Measurements from ENCODE around the gene RNF121.

The RNF121 gene

DNA sequence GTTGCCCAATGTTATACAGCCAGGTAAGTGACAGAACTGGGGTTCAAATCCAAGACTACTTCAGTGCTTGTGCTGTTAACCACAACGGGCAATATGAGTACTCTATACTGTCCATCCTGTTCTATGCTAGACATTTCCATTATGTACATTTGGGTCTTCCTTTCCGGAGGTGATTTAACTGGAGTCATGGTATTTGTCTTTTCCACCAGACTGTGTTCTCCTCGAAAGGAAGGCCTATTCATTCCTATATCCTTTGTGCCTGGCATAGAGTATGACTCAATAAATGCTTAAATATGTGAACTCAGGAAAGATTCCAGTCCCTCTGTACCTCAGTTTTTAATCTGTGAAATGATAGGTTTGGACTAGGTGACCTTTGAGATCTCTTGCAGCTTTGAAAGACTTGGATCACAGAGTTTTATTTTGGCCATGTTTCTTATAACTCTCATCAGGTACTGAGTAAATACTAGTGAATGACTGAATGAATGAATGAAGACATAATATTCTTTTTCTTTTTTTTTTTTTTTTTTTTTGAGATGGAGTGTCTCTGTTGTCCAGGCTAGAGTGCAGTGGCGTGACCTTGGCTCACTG lies 6.6 kb downstream of the RNF121 start:
- DNase-seq = no peak

DNA sequence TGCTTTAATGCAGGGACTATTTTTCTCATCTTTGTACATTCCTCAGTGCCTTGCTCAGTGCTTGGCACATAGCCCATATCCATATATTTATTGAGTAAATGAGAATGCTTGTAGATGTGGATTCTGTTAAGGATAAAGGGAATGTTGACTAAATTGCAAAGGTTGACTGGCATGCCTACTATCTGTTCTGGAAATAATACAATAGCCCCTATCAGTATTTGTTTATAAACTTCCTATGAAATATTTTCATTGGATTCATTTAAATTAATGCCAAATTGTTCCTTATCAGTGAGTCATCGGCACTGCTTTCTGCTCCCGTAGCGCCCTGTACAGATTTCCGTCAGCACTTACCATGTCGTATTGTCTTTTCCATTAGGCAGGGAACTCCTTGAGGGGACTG lies 8.0 kb downstream of the RNF121 start:
- no peak for DNase-seq

DNA sequence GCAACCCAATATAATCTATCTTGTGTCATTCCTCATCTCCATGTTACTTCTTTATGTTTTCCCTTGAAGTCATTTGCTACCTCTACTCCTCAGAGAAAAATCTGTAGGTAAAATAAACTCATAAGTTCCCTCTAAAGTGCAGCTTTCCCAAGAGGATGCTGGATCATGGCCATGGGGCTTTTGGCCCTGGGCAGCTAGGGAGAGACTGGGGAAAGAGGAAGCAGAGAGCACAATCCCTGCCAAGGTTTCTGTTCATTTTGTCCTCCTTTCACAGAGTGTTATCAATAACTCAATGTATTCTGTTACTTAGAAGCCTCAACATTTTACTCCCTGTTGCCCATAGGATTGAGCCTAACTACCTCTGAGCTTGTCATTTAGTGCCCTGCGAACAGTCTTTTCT lies 9.0 kb downstream of the RNF121 start:
- DNase-seq = no peak

DNA sequence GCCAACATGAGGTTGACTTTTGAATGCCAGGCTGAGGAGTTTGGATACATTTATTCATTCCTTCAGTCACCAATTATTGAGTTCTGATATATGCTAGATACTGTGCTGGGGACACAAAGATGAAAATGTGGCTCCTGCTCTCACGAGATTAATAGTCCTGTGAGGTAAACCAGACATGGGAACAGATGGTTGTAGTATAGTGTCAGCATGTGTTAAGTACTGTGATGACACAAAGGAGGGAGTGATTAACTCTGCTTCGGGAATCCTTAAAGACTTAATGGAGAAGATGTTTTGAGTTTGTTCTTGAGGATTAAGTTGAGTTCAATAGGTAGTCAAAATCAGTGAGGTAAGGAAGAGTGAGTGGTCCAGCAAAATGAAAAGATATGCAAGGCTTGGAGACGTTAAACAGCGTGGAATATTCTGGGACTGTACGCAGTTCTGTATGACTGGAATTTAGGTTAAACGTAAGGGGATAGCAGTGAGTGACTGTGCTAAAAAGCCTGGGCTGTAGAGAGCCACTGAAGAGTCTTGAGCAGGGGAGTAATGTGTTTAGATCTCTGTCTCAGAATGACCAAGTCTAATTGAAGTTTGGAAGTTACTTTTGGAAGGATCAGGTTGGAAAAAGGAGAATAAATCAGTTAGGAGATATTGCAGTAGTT lies 11.8 kb downstream of the RNF121 start:
- no peak for DNase-seq

DNA sequence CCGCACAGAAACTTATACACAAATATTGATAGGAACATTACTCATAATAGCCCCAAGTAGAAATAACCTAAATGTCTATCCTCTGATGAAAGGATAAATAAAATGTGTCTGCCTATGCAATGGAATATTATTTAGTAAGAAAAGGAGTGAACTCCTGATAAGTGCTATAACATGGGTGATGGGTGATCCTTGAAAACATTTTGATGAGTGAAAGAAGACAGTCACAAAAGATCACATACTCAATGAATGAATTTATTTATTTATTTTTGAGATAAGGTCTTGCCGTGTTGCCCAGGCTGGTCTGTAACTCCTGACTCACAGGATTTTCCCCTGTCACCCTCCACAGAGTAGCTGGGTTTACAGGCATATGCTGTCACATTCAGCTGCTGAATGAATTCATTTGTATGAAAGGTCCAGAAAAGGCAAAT lies 17.3 kb downstream of the RNF121 start:
- no peak for DNase-seq

- no peak for DNase-seq
These were observed 18.7 kb downstream of the RNF121 start for GRCh38 chr11:71947498-71947897.

DNA sequence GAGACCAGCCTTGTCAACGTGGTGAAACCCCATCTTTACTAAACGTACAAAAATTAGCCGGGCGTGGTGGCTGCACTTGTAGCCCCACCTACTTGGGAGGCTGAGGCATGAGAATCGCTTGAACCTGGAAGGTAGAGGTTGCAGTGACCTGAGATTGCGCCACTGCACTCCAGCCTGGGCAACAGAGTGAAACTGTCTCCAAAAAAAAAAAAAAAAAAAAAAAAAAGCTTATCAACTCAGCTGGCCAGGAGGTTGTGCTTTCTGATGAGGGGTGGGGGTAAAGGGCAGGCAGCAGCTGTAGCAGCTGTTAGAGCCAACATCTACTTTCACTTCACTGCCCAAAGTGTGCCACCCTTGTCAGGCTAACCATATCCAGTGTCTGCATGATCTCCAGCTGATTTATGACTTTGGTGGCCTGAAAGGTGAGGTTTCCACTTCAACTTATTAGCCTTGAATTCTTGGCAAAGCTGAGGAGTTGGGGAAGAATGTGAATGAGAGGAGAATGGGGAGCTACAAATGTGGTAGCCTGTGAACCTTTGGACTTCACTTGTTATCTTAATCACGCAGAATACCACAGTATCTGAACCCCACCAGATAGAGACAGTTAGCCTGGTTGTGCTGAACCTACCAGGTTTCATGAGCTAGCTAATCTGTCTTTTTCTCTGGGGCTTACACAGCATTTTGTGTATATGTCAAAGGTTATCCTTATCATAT lies 19.6 kb downstream of the RNF121 start:
- DNase-seq = no peak

- no peak for DNase-seq
These were observed 20.2 kb downstream of the RNF121 start for GRCh38 chr11:71949034-71949433.

GRCh38 chr11:71951741-71952310 lies 23.0 kb downstream of the RNF121 start:
- DNase-seq = no peak

GRCh38 chr11:71955898-71956456 lies 27.1 kb downstream of the RNF121 start:
- no peak for DNase-seq

DNA sequence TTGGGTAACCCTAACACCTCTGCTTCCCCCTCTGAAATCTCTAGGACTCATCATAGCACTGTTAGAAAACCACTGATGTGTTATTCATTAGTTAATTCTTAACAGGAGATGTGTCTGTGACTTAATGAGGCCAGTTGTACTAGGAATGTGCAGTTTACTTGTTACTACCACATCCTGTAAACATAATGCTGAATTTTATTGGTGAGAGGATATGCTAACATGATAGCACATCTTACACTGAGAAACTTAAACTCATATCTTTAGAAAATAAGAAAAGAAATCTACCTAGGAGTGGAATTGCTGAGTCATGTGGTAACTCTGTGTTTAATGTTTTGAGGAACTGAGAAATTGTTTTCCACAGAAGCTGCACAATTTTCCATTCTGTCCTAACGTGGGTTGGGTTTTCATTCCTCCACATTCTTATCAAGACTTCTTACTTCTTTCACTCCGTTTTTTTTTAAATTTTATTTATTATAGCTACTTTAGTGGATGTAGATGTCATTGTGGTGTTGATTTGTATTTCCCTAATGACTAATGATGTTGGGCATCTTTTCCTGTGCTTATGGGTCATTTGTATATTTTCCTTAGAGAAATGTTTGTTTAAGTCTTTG lies 33.7 kb downstream of the RNF121 start:
- no peak for DNase-seq

DNA sequence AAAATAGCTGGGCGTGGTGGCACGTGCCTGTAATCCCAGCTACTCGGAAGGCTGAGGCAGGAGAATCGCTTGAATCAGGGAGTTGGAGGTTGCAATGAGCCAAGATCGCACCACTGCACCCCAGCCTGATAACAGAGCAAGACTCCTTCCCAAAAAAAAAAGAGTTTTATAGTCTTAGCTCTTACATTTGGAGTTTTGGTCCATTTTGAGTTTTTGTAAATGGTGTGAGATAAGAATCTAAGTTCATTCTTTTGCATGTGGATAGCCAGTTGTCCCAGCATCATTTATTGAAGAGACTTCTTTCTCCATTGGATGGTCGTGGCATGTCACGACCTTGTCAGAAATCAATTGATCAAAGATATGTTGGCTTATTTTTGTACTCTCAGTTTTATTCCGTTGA lies 34.6 kb downstream of the RNF121 start:
- DNase-seq = no peak

- no peak for DNase-seq
These were observed 35.8 kb downstream of the RNF121 start for GRCh38 chr11:71964641-71965040.

DNA sequence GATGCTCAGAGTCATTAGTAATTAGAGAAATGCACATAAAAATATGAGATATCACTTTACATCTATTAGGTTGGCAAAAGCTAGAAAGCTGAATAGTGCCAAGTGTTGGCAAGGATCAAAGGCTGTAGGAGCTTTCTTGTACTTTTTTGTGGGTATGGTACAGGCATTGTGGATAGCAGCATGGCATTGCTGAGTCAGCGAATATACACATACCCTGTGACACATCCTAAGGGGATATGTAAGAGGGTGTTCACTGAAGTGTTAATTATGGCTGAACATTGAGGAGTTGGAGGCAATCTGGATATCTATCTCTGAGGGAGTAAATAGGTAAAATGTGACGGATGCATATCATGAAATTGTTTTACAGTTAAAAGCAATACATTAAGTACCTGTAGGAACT lies 42.8 kb downstream of the RNF121 start:
- DNase-seq = no peak

GRCh38 chr11:71976551-71976950 lies 47.7 kb downstream of the RNF121 start:
- DNase-seq = no peak

GRCh38 chr11:71977090-71977489 lies 48.2 kb downstream of the RNF121 start:
- DNase-seq = no peak

DNA sequence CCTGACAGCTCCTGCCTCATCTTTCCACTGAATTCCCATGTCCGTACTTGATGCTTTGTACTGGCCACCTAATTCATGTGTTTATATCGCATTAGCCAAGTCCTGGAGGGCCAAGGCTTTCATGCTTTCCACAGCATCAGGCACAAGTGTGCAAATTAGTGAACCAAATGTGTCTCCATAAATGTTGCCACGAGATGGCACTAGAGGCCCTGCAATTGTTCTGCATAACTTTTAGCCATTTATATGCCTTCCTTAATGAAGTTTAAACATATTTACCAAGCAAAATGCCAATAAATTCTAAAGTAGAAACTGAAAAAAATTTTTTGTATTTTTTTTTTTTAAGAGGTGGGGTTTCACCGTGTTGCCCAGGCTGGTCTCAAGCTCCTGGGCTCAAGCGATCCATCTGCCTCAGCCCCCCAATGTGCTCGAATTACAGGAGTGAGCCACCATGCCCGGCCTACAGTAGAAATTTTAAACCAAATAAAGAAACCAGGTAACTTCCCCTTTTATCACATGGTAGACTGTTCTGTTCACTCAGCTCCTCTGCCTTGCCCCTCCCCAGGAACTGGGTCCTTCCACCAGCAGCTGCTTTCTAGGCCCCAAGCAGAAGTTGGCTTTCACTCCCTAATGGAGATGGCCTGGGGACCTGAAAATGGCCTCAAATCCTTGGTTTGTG lies 49.0 kb downstream of the RNF121 start:
- no peak for DNase-seq

DNA sequence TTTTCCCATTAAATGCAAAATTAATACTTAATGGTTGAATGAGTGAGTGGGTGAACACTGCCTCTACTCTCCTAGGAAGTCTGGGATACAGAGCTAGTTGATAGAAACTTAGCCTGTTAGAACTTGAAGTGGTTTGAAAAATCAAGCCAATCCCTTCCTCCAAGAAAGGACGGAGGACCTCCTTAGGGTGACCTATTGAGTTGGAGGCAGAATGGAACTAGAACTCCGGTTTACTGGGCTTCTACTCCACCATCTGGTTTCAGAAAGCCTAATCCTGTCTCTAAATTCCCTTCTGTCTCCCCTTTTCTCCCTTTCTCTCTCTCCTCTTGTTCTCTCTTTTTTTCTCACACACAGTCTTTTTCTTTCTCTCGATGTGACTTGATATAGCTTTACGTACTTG lies 50.2 kb downstream of the RNF121 start:
- DNase-seq = no peak

DNA sequence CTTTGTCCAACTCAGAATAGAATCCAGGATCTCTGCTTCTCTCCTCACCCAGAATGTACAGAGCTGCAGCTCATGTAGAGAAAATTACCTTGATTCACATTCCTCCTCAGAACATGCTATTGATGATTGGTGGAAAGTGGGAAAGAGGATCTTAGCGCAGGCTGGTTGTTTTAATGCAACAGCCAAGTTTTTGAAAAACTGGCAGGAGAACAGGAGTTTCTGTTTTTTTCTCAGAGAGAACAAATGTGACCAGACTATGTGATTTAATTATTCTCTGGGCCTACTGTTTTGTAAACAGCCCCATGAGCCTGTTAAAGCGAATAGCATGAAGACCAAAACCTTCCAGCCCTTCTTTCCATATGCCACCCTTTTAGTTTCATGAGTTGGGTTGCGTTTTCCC lies 50.8 kb downstream of the RNF121 start:
- no peak for DNase-seq

- DNase-seq = no peak
These were observed 57.3 kb downstream of the RNF121 start for GRCh38 chr11:71986131-71986530.

- DNase-seq = no peak
These were observed 58.7 kb downstream of the RNF121 start for GRCh38 chr11:71987521-71987920.

GRCh38 chr11:71988050-71988449 lies 59.2 kb downstream of the RNF121 start:
- no peak for DNase-seq

DNA sequence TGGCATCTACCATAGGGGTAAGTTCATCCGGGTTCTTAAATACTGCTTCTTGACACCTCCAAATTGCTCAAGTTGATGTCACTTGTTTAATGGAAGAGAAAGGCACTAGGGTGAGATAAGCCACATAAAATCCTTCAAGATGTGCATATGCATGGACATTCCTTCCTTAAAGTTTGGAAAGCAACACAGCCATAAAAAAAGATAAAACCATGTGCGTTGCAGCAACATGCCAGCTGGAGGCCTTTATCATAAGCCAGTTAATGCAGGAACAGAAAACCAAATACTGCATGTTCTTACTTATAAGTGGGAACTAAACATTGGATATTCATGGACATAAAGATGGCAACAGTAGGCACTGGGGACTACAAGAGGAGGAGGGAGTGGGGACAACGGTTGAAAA lies 61.9 kb downstream of the RNF121 start:
- no peak for DNase-seq

Measured in NCI-H187 (cell line).